ENCODE measurements around the gene SPATA17.

Gene SPATA17

GRCh38 chr1:217907504-217907903 is 276.4 kb downstream of the SPATA17 start:
- DNase-seq (ENCODE audit: extremely low read depth in 1 of 2, low read depth in 1 of 2), result no peak

GRCh38 chr1:217910203-217910602 is 279.1 kb downstream of the SPATA17 start:
- no peak for DNase-seq (ENCODE audit: extremely low read depth in 1 of 2, low read depth in 1 of 2)

- DNase-seq (ENCODE audit: extremely low read depth in 1 of 2, low read depth in 1 of 2), result no peak
These were observed 279.7 kb downstream of the SPATA17 start for GRCh38 chr1:217910791-217911320.

- DNase-seq (ENCODE audit: extremely low read depth in 1 of 2, low read depth in 1 of 2), result no peak
These were observed 280.8 kb downstream of the SPATA17 start for GRCh38 chr1:217911908-217912307.

DNA sequence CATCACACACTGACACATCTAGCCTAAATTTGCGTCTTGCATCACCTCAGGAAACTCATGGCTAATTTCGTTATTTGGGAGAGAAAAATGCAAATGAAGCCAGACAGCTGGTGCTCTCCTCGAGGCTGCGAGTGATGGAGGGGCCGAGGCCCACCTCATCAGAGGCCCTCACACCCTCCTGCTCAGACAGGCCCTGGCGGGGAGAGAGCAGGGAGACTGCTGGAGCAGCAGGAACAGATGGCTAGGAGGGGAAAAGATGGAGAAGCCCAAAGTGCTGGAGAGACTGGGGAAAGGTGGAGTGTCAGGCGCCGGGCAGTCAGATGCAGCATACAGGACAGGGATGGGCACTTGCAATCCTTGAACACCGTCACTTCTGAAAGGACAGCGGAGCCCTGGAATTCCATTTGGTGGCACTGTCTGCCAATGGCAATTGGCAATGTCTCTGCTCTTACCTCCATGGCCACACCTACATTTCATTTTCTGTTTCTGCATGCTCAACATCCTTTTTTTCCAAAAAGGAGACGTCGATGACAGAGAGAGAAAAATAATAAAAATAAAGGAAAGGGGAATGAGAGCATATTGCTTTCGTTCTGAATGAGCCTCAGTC is 286.2 kb downstream of the SPATA17 start:
- no peak for DNase-seq (ENCODE audit: extremely low read depth in 1 of 2, low read depth in 1 of 2)

GRCh38 chr1:217919683-217920388 is 288.7 kb downstream of the SPATA17 start:
- DNase-seq (ENCODE audit: extremely low read depth in 1 of 2, low read depth in 1 of 2), result no peak

Data from activated CD8-positive, alpha-beta memory T cell treated with anti-CD3 and anti-CD28 coated beads for 1 hour (primary cell).